Measurements from ENCODE around the gene COX11. TPM values are rescaled to one million over a fixed set of nuclear protein-coding genes. Genes with fewer than 3 reads are reported as not detected.

The COX11 gene
- polyA plus RNA-seq, 1 donor (not counting 4 experiments of a cell fraction or from before 2014, with no cell fraction given), result 36.3 TPM

DNA sequence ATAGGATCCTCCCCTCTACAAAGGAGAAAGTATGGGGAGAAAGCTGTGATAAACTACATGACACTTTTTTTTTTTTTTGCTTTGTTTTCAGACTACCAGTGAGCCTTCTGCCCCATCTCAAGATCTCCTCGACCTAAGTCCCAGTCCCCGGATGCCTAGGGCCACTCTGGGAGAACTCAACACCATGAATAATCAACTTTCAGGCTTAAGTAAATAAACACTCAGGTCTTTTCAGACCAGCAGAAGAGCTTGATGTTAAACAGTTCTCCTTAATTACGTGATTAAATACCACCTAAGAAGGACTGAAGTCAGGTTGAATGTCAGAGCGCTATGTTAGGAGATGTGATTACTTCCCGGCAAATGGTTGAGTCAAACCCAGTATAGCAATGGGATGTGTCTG lies 31.4 kb downstream of the COX11 start:
- dilution Hi-C loops (cut with MboI; ENCODE audit: extremely low pct_ligation_motif_present, low sequenced_read_pairs), result no loop called here

DNA sequence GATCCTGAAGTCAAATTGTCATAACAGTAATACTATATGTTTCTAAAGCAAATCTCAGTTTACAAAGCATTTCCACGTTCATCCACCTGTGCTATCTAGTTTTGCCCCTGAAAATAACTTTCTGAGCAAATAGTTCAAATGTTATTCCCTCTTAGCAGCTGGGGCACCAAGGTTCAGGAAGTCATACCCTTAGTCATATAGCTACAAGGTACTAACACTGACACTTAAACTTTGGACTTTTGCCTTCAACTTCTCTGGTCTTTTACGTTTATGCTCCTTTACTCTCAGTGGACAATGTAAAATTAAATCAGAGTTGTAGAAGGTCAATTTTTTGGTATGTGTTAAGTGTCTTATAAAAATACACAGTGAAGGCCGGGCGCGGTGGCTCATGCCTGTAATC lies 33.0 kb downstream of the COX11 start:
- no peak for DNase-seq (ENCODE audit: low read depth, low spot score)
- no peaks in the 10 kb centered on the region for H3K27me3 ChIP-seq (ENCODE audit: control insufficient read depth, extremely low read depth, insufficient read depth, low read length)
- H3K79me2 ChIP-seq (ENCODE audit: control insufficient read depth, insufficient read depth, low read length), result no peaks in the 10 kb centered on the region
- H2AFZ ChIP-seq (ENCODE audit: control insufficient read depth, low read length), result no peak overlapping the region
- FAIRE-seq, result no peak
- no peaks in the 10 kb centered on the region for H4K20me1 ChIP-seq (ENCODE audit: control insufficient read depth, extremely low read depth, insufficient read depth, low read length)
- H3K4me2 ChIP-seq (ENCODE audit: control insufficient read depth, extremely low read depth, insufficient read depth, low read depth, low read length), result no peak overlapping the region
- H3K9me1 ChIP-seq (ENCODE audit: control insufficient read depth, extremely low read depth, insufficient read depth, low read length), result no peaks in the 10 kb centered on the region
- H3K9ac ChIP-seq (ENCODE audit: control insufficient read depth, extremely low read depth, insufficient read depth, low read length), result no peak overlapping the region
- TF ChIP-seq EZH2 (IDR thresholded peaks at IDR 0.05; ENCODE audit: low read length), result no peak
- TF ChIP-seq, protein P1, sequence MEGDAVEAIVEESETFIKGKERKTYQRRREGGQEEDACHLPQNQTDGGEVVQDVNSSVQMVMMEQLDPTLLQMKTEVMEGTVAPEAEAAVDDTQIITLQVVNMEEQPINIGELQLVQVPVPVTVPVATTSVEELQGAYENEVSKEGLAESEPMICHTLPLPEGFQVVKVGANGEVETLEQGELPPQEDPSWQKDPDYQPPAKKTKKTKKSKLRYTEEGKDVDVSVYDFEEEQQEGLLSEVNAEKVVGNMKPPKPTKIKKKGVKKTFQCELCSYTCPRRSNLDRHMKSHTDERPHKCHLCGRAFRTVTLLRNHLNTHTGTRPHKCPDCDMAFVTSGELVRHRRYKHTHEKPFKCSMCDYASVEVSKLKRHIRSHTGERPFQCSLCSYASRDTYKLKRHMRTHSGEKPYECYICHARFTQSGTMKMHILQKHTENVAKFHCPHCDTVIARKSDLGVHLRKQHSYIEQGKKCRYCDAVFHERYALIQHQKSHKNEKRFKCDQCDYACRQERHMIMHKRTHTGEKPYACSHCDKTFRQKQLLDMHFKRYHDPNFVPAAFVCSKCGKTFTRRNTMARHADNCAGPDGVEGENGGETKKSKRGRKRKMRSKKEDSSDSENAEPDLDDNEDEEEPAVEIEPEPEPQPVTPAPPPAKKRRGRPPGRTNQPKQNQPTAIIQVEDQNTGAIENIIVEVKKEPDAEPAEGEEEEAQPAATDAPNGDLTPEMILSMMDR (optimal IDR thresholded peaks at IDR 0.05 in 1 of 3, IDR thresholded peaks at IDR 0.05 in 1 of 3, conservative IDR thresholded peaks at IDR 0.05 in 1 of 3; ENCODE audit: extremely low read depth in 1 of 3, insufficient read depth in 2 of 3, low read length in 3 of 3), result no peak
- no peaks in the 10 kb centered on the region for H3K9me3 ChIP-seq (ENCODE audit: control insufficient read depth, low read depth, low read length)
- no peak overlapping the region for H3K27ac ChIP-seq (ENCODE audit: control insufficient read depth, insufficient read depth, low read length)
- H3K36me3 ChIP-seq (ENCODE audit: control insufficient read depth in 2 of 2, extremely low read depth in 1 of 2, insufficient read depth in 2 of 2, low read length in 2 of 2), result peaks cover 10 to 11% of the 10 kb centered on the region in 2 experiments
- no peaks in the 10 kb centered on the region for H3K4me1 ChIP-seq (ENCODE audit: control insufficient read depth, extremely low read depth, insufficient read depth, low read length)
- no peak overlapping the region for H3K4me3 ChIP-seq (ENCODE audit: control insufficient read depth in 2 of 3, extremely low read depth in 1 of 3, insufficient read depth in 2 of 3, low read depth in 1 of 3, low read length in 3 of 3)
- dilution Hi-C loops (cut with MboI; ENCODE audit: extremely low pct_ligation_motif_present, low sequenced_read_pairs), result no loop called here

More for the DNA sequence above, 31.4 kb downstream of the COX11 start:
- Histone ChIP-seq H3K9ac (ENCODE audit: control insufficient read depth, extremely low read depth, insufficient read depth, low read length) (no peak overlapping the region), H3K4me1 (ENCODE audit: control insufficient read depth, extremely low read depth, insufficient read depth, low read length) (no peaks in the 10 kb centered on the region), H3K9me1 (ENCODE audit: control insufficient read depth, extremely low read depth, insufficient read depth, low read length) (no peaks in the 10 kb centered on the region), H3K9me3 (ENCODE audit: control insufficient read depth, low read depth, low read length) (no peaks in the 10 kb centered on the region), H3K27me3 (ENCODE audit: control insufficient read depth, extremely low read depth, insufficient read depth, low read length) (no peaks in the 10 kb centered on the region), H3K4me2 (ENCODE audit: control insufficient read depth, extremely low read depth, insufficient read depth, low read depth, low read length) (no peak overlapping the region), H3K27ac (ENCODE audit: control insufficient read depth, insufficient read depth, low read length) (no peak overlapping the region), H4K20me1 (ENCODE audit: control insufficient read depth, extremely low read depth, insufficient read depth, low read length) (no peaks in the 10 kb centered on the region), H3K36me3 (ENCODE audit: control insufficient read depth in 2 of 2, extremely low read depth in 1 of 2, insufficient read depth in 2 of 2, low read length in 2 of 2) (peaks cover 9 to 10% of the 10 kb centered on the region in 2 experiments), H2AFZ (ENCODE audit: control insufficient read depth, low read length) (no peak overlapping the region), H3K4me3 (ENCODE audit: control insufficient read depth in 2 of 3, extremely low read depth in 1 of 3, insufficient read depth in 2 of 3, low read depth in 1 of 3, low read length in 3 of 3) (no peak overlapping the region), H3K79me2 (ENCODE audit: control insufficient read depth, insufficient read depth, low read length) (no peaks in the 10 kb centered on the region)
- DNase-seq (ENCODE audit: low read depth, low spot score), result no peak
- no peak for FAIRE-seq
- TF ChIP-seq EZH2 (IDR thresholded peaks at IDR 0.05; ENCODE audit: low read length), result no peak
- TF ChIP-seq, protein P1 (optimal IDR thresholded peaks at IDR 0.05 in 1 of 3, IDR thresholded peaks at IDR 0.05 in 1 of 3, conservative IDR thresholded peaks at IDR 0.05 in 1 of 3; ENCODE audit: extremely low read depth in 1 of 3, insufficient read depth in 2 of 3, low read length in 3 of 3), result no peak

All from keratinocyte (primary cell).